ENCODE measurements around the gene MSMP.

Gene MSMP

GRCh38 chr9:35771075-35771433 is 17.0 kb upstream of the MSMP start:
- no peak for DNase-seq

DNA sequence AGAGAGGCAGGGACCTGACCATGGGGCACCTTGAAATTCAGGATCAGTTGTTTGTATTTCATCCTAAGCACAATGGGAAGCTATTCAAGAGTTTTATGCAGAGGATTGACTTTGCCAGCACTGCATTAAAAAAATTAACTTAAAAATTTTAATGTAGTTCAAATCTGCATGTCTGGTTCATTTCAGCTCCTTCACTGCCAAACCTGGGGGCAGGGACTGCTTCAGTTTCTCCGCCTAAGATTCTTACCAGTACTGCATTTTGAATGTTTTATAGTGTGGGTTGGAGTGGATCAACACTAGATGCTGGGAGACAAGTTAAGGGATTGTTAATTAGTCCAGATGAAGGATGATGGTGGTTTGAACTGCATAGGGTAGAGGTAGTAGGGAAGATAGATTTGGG is 15.7 kb upstream of the MSMP start:
- DNase-seq: no peak

GRCh38 chr9:35767458-35767857 is 13.4 kb upstream of the MSMP start:
- DNase-seq: no peak

- no peak for DNase-seq
Observed at GRCh38 chr9:35766997-35767396, 12.9 kb upstream of the MSMP start.

- DNase-seq: no peak
Observed at GRCh38 chr9:35763803-35764202, 9.7 kb upstream of the MSMP start.

GRCh38 chr9:35763181-35763580 is 9.1 kb upstream of the MSMP start:
- DNase-seq: no peak

DNA sequence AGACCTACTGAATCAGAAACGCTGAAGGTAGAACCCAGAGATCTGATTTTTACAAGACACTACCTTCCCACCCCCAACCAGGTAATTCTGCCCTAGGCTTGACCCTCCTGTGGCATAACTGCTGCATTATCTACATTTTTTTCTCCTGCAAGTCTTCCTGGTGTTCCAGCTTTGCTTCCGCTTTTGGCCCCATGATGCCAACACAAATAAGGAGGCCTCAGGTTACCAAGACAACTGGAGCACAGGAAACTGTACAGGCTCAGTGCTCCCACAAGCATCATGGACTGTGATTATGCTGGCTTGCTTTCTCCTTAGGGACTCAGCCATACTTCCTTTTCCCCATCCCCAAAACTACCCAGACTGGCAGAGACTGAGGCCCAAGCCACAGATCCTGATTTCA is 6.6 kb upstream of the MSMP start:
- DNase-seq: no peak

DNA sequence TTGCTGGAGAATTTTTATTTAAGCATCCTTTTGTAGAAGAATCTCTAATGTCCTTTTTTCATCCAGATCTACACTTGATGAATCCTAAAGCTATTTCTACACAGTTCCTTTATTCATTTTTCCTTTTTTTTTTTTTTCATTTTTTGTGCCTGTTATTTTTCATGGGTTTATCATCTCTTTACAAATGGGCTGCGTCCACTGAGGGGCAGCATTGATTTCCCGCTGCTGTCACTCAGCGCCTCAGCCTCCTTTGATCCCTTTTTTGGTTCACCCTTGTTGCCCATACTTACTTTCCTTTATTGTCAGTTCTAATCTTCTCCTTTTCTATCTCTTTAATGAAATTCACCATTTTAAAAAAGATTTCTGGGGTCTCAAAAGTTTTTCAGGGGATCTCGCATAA is 5.7 kb upstream of the MSMP start:
- DNase-seq: no peak

DNA sequence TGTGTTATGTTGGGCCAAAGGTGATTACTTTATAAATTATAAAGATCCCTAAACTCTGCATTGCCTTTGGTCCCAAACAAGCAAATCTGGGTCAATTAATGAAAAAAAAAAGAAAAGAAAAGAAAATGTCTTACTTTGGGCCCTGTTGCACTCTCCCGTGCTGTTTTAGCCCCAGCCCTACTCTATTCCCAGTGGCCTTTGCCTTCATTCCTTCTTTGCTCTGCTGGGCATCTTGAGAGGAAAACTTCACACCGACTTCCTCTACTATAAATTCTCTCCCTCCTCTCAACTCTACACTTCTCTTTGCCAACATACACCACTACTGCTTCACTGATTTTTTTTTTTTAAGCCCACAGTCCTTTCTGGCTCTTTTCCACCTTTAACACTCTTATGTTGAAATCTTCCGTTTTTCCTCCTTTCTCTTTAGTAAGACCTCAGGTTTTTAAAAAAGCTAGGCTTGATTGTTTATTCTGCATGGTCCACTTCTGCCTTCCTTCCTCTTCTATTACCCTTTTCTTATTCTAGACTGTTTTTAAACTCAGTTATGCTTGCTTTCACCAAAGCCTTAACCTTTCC is 4.5 kb upstream of the MSMP start:
- no peak for DNase-seq

- no peak for DNase-seq
Observed at GRCh38 chr9:35757892-35758275, 3.8 kb upstream of the MSMP start.

- DNase-seq: peak in 2 of 6 experiments; percentile 14 to 29
Observed at GRCh38 chr9:35757226-35757891, 3.3 kb upstream of the MSMP start.

DNA sequence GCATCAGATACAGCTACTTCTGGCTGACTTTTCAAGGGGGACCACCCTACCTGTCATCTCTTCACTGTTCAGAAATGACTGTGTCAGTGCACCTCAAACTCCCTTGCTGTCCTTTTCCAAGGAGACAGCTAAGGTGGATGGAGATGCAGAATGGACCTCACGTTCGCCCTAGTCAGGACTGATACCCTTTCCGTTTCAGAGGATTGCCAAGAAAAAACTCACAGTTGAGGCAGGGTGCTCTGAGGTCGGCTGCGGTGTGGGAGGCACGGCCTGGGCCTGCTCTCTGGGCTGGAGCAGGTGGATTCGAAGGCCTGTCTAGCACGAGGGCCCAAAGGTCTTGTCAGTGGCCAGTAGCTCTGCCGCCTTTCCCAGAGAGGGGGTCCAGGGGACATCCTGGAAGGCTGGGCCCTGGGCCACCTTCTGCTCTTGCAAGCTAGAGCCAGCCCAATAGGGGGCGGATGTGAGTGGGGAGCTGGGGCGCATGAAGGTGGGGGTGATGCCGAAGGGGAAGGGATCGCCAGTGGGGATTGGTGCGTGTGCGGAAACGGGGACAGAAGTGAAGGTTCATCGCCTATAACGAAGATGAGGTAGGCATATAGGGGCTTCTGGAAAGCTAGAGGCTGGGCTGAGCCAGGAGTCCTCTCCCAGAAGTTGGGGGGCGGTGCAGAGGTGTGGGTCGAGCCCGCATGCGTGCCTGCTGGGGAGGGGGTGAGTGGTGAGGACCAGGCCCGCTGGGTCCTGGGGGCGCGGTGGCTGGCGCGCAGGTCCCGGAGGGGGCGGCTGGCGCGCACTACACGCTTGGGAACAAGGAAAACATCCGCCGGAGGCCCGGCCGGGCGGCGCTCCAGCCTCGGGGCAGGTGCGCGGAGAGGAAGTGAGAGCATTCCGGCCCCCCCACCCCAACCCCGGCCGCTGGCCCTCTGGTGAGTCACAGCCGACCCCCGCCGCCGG is 2.5 kb upstream of the MSMP start:
- DNase-seq: peak; percentile 56 to 77 (median 67)

GRCh38 chr9:35755071-35755470 is 995 bp upstream of the MSMP start:
- DNase-seq: no peak

- no peak for DNase-seq
Observed at GRCh38 chr9:35753466-35753865, 610 bp downstream of the MSMP start.

DNA sequence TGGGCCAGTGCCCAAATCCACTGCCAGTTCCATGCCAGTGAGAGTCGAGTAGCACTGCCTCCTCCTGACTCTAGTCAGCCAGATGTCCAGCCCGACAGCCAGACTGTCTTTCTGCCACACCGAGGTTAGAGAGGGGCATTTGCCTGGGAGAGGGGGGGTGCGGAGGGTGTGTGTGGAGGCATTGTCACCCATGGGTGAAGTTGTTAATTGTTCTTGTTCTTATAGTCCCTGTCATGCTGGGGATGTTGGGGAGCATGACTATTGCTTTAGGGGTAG is 3.9 kb downstream of the MSMP start:
- DNase-seq: no peak

DNA sequence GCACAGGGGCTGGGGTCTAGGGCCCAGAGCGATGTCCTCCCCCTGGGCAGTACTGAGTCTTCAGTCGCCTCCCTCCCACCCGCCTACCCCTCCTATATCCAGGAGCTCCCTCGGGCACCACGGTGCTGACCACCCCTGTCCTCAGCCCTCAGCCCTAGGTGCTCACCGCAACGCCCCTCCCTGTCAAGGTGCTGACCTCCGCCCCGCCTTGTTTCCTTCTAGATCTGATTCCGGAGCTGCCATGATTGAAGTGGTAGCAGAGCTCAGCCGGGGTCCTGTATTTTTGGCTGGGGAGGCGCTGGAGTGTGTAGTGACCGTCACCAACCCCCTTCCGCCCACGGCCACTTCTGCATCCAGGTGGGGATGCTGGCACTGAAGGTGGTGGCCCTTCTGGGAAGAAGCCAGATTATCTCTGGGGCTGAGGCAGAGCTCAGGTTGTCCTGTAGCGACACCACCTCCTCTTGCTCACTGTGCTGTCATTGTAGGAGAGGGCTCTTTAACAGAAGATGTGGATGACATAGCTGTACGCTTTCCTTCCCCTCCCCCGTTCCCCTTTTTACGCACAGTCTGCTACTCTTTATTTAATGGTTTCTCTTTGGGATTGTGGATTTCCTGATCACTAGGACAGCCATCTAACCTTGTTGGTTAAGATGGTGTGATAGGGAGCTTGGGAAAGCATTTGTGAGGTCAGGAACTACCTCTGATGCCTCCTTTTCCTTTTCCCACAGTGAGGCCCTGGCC is 4.4 kb downstream of the MSMP start:
- peak; percentile 16 to 63 (median 48) for DNase-seq

DNA sequence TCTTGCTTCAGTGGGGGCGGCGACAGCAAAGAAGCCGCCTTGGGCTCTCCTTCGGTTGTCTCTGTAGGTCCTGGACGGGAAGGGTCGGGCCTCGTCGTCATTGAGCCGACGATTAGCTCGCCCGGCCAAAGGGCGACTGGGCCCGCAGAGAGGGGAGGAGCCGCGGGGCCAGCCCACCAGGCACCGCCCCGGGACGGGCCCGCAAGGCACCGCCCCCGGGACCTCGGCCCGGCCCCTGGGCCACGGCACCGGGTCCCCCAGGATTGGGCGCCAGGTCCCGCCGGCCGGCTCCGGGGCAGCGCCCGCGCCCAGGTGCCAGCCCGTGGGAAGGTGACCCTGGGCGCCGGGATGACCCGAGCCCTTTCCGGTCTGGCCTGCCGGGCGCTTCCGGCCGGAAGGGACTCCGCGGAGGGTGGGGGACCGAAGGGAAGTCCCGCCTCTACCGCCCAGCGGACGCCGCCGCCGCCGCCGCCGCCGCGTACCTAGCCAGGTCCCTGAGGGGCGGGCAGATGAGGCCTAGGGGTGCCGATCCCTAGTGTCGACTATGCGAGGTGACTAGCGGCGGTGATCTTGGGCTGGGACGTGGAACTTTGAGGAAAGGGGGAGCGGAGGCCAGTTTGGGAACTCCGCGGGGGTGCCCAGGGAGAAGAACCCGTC is 5.1 kb downstream of the MSMP start, which contains the start of the genes GBA2 and RGP1:
Gene GBA2, minus strand, starts transcription at position 371 of the 657 bp plus-strand sequence. CDS start 524 bp downstream, outside the sequence.
Gene RGP1, plus strand, starts transcription at position 430 of the 657 bp plus-strand sequence. CDS start 469 bp downstream, outside the sequence.
- DNase-seq: peak; percentile 36 to 58 (median 49)

DNA sequence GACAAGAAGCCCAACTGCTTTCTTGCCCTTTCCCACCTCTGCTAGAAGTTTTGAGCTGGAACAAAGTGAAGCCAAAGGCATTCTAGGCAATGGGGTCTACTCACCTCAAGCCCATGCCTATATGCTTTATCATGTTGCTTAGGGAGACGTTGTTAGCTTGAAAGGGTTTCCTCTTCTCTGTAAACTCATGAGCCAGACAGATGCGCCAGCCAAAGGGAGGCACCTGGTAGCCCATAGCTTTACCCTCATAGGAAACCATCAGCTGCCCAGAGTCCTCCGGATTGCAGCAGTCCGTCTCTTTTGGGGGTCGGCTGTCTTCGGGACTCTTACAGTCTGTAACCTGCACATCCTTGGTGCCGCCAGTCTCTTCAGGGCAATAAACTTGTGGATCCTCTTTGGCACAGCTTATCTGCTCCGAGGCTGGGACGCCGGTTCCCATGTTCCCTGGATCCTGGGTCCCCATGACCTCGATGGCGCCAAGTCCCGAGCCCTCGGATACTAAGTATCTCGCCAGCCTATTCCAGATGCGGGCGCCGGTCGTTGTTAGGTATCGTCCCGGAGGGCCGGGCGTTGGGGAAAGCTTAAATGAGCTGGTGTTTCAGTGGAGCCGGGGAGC is 5.7 kb downstream of the MSMP start:
- DNase-seq: peak in 3 of 6 experiments; percentile 18 to 54 (median 50)

DNA sequence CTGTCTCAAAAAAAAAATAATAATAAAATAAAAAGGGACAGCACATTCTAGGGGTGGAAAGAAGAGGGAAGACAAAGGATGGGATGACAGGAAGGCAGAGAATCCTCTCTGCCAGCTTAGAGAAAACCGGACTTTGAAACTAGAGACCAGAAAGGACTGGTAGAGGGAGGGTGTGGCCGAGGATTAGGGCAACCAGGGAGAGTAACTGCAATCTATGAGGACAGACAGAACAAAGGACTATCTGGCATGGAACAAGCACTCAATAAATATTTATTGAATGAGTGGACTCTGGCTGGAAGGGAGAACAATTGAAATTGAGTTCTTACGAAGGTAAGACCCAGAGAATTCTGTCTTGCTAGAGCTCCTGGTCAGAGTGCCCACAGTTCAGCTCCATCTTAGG is 7.5 kb downstream of the MSMP start:
- DNase-seq: no peak

- no peak for DNase-seq
Observed at GRCh38 chr9:35745569-35745968, 8.5 kb downstream of the MSMP start.

GRCh38 chr9:35743880-35744518 is 10.1 kb downstream of the MSMP start:
- no peak for DNase-seq

GRCh38 chr9:35743452-35743851 is 10.6 kb downstream of the MSMP start:
- no peak for DNase-seq

All from stimulated activated naive CD4-positive, alpha-beta T cell (primary cell).